ENCODE measurements around the gene TEX50.

DNA sequence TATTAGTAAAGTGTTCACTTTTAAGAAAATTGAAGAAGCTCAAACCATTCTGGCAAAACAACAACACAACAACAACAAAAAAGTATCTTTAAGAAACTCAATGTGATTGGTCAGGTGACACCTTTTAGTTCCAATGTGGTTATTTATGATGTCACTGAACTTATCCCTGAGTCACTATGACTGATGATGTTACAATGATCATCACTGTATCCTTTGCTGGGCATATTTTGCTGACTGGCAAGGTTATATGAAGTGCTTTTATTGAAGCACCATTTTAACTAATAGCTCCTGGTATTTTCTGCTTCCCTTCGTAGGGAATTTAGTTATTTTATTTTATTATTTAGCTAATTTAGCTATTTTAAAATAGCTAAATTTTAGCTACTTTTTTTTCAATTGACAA is at the start of gene TEX50:
- TF ChIP-seq, protein P1, sequence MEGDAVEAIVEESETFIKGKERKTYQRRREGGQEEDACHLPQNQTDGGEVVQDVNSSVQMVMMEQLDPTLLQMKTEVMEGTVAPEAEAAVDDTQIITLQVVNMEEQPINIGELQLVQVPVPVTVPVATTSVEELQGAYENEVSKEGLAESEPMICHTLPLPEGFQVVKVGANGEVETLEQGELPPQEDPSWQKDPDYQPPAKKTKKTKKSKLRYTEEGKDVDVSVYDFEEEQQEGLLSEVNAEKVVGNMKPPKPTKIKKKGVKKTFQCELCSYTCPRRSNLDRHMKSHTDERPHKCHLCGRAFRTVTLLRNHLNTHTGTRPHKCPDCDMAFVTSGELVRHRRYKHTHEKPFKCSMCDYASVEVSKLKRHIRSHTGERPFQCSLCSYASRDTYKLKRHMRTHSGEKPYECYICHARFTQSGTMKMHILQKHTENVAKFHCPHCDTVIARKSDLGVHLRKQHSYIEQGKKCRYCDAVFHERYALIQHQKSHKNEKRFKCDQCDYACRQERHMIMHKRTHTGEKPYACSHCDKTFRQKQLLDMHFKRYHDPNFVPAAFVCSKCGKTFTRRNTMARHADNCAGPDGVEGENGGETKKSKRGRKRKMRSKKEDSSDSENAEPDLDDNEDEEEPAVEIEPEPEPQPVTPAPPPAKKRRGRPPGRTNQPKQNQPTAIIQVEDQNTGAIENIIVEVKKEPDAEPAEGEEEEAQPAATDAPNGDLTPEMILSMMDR (IDR thresholded peaks at IDR 0.05; ENCODE audit: low read depth, low read length, poor library complexity, severe bottlenecking): no peak
- no peak for TF ChIP-seq EZH2phosphoT487 (IDR thresholded peaks at IDR 0.05; ENCODE audit: borderline replicate concordance, low read length)

Measured in DOHH2 (cell line).